Neural cell (in vitro differentiated cells): ENCODE measurements around the gene MRO.

ENCODE experiments used
- EP300 ChIP-seq: fragments of 450-650 bp; conservative IDR thresholded peaks from 2 replicates; pipeline ENCODE4 v1.6.1; 2014; ENCODE audit warnings: antibody characterized with exemption, mild to moderate bottlenecking, moderate library complexity; ENCODE audit not compliant: poor library complexity, severe bottlenecking
- EZH2 ChIP-seq: fragments of 200-600, 300-800 bp; shearing (Covaris generic), sonication (generic); IDR thresholded peaks from 2 replicates; pipeline ENCODE4 v1.6.1; 2014; ENCODE audit warnings: antibody characterized with exemption, low read length, borderline replicate concordance, mild to moderate bottlenecking; ENCODE audit not compliant: insufficient read depth, poor library complexity, severe bottlenecking
- MXI1 ChIP-seq: fragments of 450-650 bp; conservative IDR thresholded peaks from 2 replicates; pipeline ENCODE4 v1.6.1; 2014; ENCODE audit warnings: antibody characterized with exemption, mild to moderate bottlenecking; ENCODE audit not compliant: poor library complexity, severe bottlenecking
- POLR2AphosphoS5 ChIP-seq: IDR thresholded peaks from 2 replicates; pipeline ENCODE4 v1.6.1; 2012
- TAF1 ChIP-seq: IDR thresholded peaks from 2 replicates; pipeline ENCODE4 v1.6.1; 2012; ENCODE audit warnings: low read depth
- TF ChIP-seq, protein P1 (sequence below): IDR thresholded peaks from 2 replicates; pipeline ENCODE4 v1.6.1; 2012; ENCODE audit warnings: borderline replicate concordance
- TF ChIP-seq, protein P2 (sequence below): fragments of 450-650 bp; IDR thresholded peaks from 2 replicates; pipeline ENCODE4 v1.5.1; 2014; ENCODE audit warnings: antibody characterized with exemption, mild to moderate bottlenecking, moderate library complexity; ENCODE audit not compliant: poor library complexity, severe bottlenecking

DNA sequence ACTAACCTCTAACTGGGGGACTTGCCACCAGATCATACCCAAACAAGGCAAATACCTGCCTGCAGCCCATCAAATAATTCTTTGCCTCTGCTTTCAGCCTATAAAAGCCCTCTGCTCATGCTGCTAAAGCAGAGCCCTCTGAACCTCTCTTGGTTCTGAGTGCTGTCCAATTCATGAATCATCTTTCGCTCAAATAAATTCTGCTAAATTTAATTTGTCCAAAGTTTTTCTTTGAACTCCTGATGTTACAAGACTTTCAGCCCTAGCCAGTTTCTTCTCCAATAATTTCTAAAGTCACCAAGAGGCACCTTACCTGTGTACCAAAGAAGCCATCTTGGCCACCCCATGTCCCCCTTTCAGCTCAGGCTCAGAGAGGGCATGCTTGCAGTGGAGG lies 72.0 kb downstream of the MRO start:
- TF ChIP-seq, protein P1, sequence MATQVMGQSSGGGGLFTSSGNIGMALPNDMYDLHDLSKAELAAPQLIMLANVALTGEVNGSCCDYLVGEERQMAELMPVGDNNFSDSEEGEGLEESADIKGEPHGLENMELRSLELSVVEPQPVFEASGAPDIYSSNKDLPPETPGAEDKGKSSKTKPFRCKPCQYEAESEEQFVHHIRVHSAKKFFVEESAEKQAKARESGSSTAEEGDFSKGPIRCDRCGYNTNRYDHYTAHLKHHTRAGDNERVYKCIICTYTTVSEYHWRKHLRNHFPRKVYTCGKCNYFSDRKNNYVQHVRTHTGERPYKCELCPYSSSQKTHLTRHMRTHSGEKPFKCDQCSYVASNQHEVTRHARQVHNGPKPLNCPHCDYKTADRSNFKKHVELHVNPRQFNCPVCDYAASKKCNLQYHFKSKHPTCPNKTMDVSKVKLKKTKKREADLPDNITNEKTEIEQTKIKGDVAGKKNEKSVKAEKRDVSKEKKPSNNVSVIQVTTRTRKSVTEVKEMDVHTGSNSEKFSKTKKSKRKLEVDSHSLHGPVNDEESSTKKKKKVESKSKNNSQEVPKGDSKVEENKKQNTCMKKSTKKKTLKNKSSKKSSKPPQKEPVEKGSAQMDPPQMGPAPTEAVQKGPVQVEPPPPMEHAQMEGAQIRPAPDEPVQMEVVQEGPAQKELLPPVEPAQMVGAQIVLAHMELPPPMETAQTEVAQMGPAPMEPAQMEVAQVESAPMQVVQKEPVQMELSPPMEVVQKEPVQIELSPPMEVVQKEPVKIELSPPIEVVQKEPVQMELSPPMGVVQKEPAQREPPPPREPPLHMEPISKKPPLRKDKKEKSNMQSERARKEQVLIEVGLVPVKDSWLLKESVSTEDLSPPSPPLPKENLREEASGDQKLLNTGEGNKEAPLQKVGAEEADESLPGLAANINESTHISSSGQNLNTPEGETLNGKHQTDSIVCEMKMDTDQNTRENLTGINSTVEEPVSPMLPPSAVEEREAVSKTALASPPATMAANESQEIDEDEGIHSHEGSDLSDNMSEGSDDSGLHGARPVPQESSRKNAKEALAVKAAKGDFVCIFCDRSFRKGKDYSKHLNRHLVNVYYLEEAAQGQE: no peak
- no peak for TF ChIP-seq POLR2AphosphoS5
- no peak for TF ChIP-seq EP300
- TF ChIP-seq, protein P2, sequence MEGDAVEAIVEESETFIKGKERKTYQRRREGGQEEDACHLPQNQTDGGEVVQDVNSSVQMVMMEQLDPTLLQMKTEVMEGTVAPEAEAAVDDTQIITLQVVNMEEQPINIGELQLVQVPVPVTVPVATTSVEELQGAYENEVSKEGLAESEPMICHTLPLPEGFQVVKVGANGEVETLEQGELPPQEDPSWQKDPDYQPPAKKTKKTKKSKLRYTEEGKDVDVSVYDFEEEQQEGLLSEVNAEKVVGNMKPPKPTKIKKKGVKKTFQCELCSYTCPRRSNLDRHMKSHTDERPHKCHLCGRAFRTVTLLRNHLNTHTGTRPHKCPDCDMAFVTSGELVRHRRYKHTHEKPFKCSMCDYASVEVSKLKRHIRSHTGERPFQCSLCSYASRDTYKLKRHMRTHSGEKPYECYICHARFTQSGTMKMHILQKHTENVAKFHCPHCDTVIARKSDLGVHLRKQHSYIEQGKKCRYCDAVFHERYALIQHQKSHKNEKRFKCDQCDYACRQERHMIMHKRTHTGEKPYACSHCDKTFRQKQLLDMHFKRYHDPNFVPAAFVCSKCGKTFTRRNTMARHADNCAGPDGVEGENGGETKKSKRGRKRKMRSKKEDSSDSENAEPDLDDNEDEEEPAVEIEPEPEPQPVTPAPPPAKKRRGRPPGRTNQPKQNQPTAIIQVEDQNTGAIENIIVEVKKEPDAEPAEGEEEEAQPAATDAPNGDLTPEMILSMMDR: no peak
- TF ChIP-seq TAF1: no peak
- TF ChIP-seq EZH2: no peak
- no peak for TF ChIP-seq MXI1
